PC-9 (cell line): ENCODE results near the gene EPN1. TPM values are rescaled to one million over a fixed set of nuclear protein-coding genes. Genes with fewer than 3 reads are reported as not detected.

Experiments
- BruUV-seq: library from RNA; stranded (reverse); fragments of 400-500 nt; replicated peaks from 2 replicates; lab custom pipeline; 2021; lab: Mats Ljungman, UMichigan
- CTCF ChIA-PET: fragments of 300-600 bp; sonication (Branson Sonifier 250); formaldehyde crosslinking; loops from one replicate; lab custom pipeline; 2022; ENCODE audit warnings: antibody characterized with exemption; lab: Charles Lee
- POLR2A ChIA-PET: fragments of 300-600 bp; sonication (Branson Sonifier 250); formaldehyde crosslinking; loops from one replicate; lab custom pipeline; 2022; ENCODE audit warnings: antibody characterized with exemption; ENCODE audit not compliant: unreplicated experiment; lab: Charles Lee
- DNase-seq, 2 experiments: peaks; one replicate each; pipeline versions ENCODE4 v3.0.0 to v3.0.0-alpha.2; 2015 to 2022; ENCODE audit warnings: mixed read lengths in 1 of 2
- H2AFZ ChIP-seq: fragments of 200-600 bp; sonication (generic); 2 replicates; pipeline ENCODE4 v1.8.1; 2017; ENCODE audit warnings: antibody characterized with exemption
- H3F3A ChIP-seq: fragments of 200-600 bp; sonication (generic); 2 replicates; pipeline ENCODE4 v1.8.1; 2017; ENCODE audit warnings: antibody characterized with exemption, mild to moderate bottlenecking, low read depth; ENCODE audit not compliant: insufficient read depth
- H3K27ac ChIP-seq: fragments of 200-600 bp; sonication (generic); 2 replicates; pipeline ENCODE4 v1.6.1; 2016; ENCODE audit warnings: mixed run types
- H3K27me3 ChIP-seq: fragments of 200-600 bp; sonication (generic); 2 replicates; pipeline ENCODE4 v1.6.1; 2016; ENCODE audit warnings: low read depth, mixed run types; ENCODE audit not compliant: insufficient read depth
- H3K36me3 ChIP-seq: fragments of 200-600 bp; sonication (generic); 2 replicates; pipeline ENCODE4 v1.6.1; 2016; ENCODE audit warnings: low read depth, mixed run types
- H3K4me1 ChIP-seq: fragments of 200-600 bp; sonication (generic); replicated peaks from 2 replicates; pipeline ENCODE4 v1.6.1; 2016; ENCODE audit warnings: mixed run types; ENCODE audit not compliant: insufficient read depth
- H3K4me2 ChIP-seq: fragments of 200-600 bp; sonication (generic); 2 replicates; pipeline ENCODE4 v1.6.1; 2017; ENCODE audit warnings: mixed run types
- H3K4me3 ChIP-seq: fragments of 200-600 bp; sonication (generic); 2 replicates; pipeline ENCODE4 v1.6.1; 2016; ENCODE audit warnings: mixed run types
- H3K79me2 ChIP-seq: fragments of 200-600 bp; sonication (generic); 2 replicates; pipeline ENCODE4 v1.6.1; 2017; ENCODE audit warnings: low read depth, mixed run types
- H3K9me2 ChIP-seq: fragments of 200-600 bp; sonication (generic); 2 replicates; pipeline ENCODE4 v1.8.1; 2017; ENCODE audit warnings: mild to moderate bottlenecking; ENCODE audit not compliant: insufficient read depth
- H3K9me3 ChIP-seq: fragments of 200-600 bp; sonication (generic); 2 replicates; pipeline ENCODE4 v1.8.1; 2016; ENCODE audit warnings: low read depth; ENCODE audit not compliant: insufficient read depth
- H4K20me1 ChIP-seq: fragments of 200-600 bp; sonication (generic); 2 replicates; pipeline ENCODE4 v1.8.1; 2017; ENCODE audit not compliant: insufficient read depth
- EZH2 ChIP-seq: fragments of 200-600 bp; sonication (generic); IDR thresholded peaks from 2 replicates; pipeline ENCODE4 v1.8.0; 2017; ENCODE audit warnings: antibody characterized with exemption, low read depth
- intact Hi-C: fragments of 100-400 bp; cut with micrococcal nuclease; formaldehyde crosslinking; loops from one replicate; pipeline ENCODE4 v1.10.0; 2022; ENCODE audit not compliant: unreplicated experiment
- total RNA-seq: library from RNA; stranded (reverse); gene quantifications from 2 replicates; pipeline ENCODE4 v1.2.3, GENCODE V29; 2021
- TF ChIP-seq, protein P1 (sequence below): fragments of 200-600 bp; sonication (generic); conservative IDR thresholded peaks from 2 replicates; pipeline ENCODE4 v1.6.1; 2017; ENCODE audit warnings: mixed run types, antibody characterized with exemption, mild to moderate bottlenecking, moderate library complexity

The EPN1 gene
- total RNA-seq, 1 experiment from 2014 or later: 232 TPM

DNA sequence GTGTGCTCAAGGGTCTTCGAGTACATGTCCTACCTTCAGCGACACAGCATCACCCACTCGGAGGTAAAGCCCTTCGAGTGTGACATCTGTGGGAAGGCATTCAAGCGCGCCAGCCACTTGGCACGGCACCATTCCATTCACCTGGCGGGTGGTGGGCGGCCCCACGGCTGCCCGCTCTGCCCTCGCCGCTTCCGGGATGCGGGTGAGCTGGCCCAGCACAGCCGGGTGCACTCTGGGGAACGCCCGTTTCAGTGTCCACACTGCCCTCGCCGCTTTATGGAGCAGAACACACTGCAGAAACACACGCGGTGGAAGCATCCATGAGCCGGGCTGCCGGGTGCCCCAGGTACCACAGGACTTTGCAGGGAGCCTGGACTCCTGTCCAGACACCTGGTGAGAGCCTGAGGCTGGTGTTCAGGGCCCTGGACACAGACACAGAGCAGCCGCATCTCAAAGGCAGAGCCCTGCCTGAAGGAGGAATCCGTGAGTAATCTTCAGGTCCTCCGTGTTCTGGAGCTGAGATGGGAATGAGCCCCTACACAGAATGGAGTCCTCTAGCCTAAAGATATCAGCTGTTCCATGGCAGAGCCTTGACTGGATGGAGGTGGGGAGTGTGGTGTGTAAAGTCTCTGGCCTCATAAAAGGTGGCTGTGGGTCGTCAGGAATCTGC, 30.0 kb upstream of the EPN1 start:
- no peaks in the 10 kb centered on the region for H3K9me3 ChIP-seq
- peak overlapping the region; percentile 90 for H3K4me2 ChIP-seq
- peaks cover 8% of the 10 kb centered on the region; the same call in 1 of the 2 replicates for H4K20me1 ChIP-seq
- no peak for DNase-seq
- peaks cover 6% of the 10 kb centered on the region for H3K36me3 ChIP-seq
- BruUV-seq: TSS peak; percentile 41
- peaks cover 8% of the 10 kb centered on the region for H3K4me1 ChIP-seq
- H3K9me2 ChIP-seq: no peaks in the 10 kb centered on the region
- no peaks in the 10 kb centered on the region for H3K27me3 ChIP-seq
- intact Hi-C loops: no loop called here
- peaks cover 40% of the 10 kb centered on the region; the same call in 1 of the 2 replicates for H3F3A ChIP-seq
- H3K79me2 ChIP-seq: peaks cover 50% of the 10 kb centered on the region
- peak overlapping the region; percentile 66; the same call in 1 of the 2 replicates for H3K4me3 ChIP-seq
- POLR2A ChIA-PET: interaction anchor here (0.6 kb wide), 1 partner anchor 98 kb away, joined by 4 read pairs; no protein-coding TSS in a partner anchor
- TF ChIP-seq, protein P1, sequence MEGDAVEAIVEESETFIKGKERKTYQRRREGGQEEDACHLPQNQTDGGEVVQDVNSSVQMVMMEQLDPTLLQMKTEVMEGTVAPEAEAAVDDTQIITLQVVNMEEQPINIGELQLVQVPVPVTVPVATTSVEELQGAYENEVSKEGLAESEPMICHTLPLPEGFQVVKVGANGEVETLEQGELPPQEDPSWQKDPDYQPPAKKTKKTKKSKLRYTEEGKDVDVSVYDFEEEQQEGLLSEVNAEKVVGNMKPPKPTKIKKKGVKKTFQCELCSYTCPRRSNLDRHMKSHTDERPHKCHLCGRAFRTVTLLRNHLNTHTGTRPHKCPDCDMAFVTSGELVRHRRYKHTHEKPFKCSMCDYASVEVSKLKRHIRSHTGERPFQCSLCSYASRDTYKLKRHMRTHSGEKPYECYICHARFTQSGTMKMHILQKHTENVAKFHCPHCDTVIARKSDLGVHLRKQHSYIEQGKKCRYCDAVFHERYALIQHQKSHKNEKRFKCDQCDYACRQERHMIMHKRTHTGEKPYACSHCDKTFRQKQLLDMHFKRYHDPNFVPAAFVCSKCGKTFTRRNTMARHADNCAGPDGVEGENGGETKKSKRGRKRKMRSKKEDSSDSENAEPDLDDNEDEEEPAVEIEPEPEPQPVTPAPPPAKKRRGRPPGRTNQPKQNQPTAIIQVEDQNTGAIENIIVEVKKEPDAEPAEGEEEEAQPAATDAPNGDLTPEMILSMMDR: no peak
- no peak for TF ChIP-seq EZH2
- H3K27ac ChIP-seq: no peak overlapping the region
- no peak overlapping the region for H2AFZ ChIP-seq
- CTCF ChIA-PET: no interaction called here

DNA sequence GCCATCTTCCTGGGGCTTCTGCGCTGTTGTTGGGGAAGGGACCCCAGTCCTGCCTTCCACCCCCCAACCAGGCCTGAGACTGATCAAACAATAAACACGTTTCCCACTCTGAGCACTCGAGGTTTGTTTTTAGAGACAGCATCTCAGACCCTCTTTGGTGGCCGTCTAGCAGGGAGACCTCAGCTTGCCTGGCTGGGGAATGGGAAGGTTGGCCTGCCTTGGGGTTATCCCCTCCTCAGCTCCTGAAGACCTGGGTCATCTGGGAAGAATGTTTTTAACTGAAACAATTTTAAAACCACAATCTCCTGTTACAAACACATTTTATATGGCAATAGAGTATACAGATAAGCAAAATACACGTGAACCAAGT, 29.5 kb upstream of the EPN1 start:
- no peaks in the 10 kb centered on the region for H3K9me2 ChIP-seq
- no peaks in the 10 kb centered on the region for H3K27me3 ChIP-seq
- DNase-seq: no peak
- BruUV-seq: no TSS peak
- ChIA-PET CTCF (no interaction called here), POLR2A (interaction anchor here (0.6 kb wide), 1 partner anchor 99 kb away, joined by 4 read pairs; no protein-coding TSS in a partner anchor)
- H3K36me3 ChIP-seq: peaks cover 6% of the 10 kb centered on the region
- H3K9me3 ChIP-seq: no peaks in the 10 kb centered on the region
- peaks cover 8% of the 10 kb centered on the region for H3K4me1 ChIP-seq
- TF ChIP-seq EZH2: no peak
- TF ChIP-seq, protein P1: no peak
- peak overlapping the region; percentile 90; the same call in 1 of the 2 replicates for H3K4me2 ChIP-seq
- H4K20me1 ChIP-seq: peaks cover 8% of the 10 kb centered on the region; the same call in 1 of the 2 replicates
- peaks cover 37% of the 10 kb centered on the region; the same call in 1 of the 2 replicates for H3F3A ChIP-seq
- no peak overlapping the region for H2AFZ ChIP-seq
- H3K4me3 ChIP-seq: no peak overlapping the region
- H3K79me2 ChIP-seq: peaks cover 50% of the 10 kb centered on the region
- no peak overlapping the region for H3K27ac ChIP-seq
- intact Hi-C loops: no loop called here

DNA sequence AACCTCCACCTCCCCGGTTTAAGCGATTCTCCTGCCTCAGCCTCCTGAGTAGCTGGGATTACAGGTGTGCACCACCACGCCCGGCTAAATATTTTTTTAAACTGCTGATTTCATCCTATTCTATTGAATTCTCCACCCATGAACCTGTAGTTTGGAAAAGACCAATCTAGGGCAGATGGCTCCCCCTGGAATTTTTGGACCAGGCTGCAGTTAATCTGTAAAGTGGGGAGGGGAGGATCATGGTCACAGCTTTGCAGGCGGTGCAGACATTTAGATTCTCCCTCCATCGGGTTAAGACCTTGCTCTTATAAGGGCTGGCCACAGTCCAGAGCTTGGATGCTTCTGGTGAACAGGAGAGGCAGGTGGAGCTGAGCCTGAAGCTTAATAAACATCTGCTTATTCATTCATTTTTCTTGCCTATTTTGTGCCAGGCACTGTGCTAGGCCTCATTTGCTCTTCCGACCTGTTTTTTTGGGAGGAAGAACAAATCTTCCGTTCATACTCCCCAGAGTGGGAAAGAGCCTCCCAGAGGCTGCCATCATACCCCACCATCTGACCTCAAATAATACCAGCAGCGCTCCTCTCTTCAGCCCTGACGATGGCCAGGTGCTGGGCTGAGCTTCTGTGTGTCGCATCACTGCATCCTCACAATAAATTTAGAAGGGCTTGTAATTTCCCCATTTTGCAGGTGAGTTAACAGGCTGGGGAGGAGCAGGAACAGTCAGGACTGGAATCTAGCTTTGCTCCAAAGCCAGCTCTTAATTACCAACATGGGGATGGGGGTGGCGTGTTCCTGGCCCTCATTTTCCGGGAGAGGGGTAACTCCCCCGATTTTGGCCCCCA, 27.9 kb upstream of the EPN1 start:
- no peak overlapping the region for H3K27ac ChIP-seq
- BruUV-seq: no TSS peak

More for the DNA sequence above, 27.9 kb upstream of the EPN1 start:
- Histone ChIP-seq H3K4me2 (no peak overlapping the region), H3K36me3 (peaks cover 6% of the 10 kb centered on the region), H3K9me2 (no peaks in the 10 kb centered on the region), H2AFZ (no peak overlapping the region), H3K27me3 (no peaks in the 10 kb centered on the region), H3K9me3 (no peaks in the 10 kb centered on the region), H3F3A (peaks cover 26% of the 10 kb centered on the region; the same call in 1 of the 2 replicates), H3K4me3 (no peak overlapping the region), H3K79me2 (peaks cover 42% of the 10 kb centered on the region), H4K20me1 (peaks cover 8% of the 10 kb centered on the region; the same call in 1 of the 2 replicates), H3K4me1 (peaks cover 8% of the 10 kb centered on the region)
- TF ChIP-seq, protein P1: no peak
- TF ChIP-seq EZH2: no peak
- intact Hi-C loops: no loop called here
- no peak for DNase-seq
- ChIA-PET CTCF (interaction anchor here (0.6 kb wide), 1 partner anchor 661 kb away, joined by 3 read pairs; no protein-coding TSS in a partner anchor), POLR2A (interaction anchor here (0.6 to 0.7 kb wide), 2 partner anchors 16 to 172 kb away, joined by 3 to 4 read pairs; no protein-coding TSS in a partner anchor)
